ENCODE measurements around the gene CDC42BPG.
"Not testable (repeated sequence)": the region's sequence is repeated elsewhere in the genome, so short reads cannot be mapped to it uniquely, and the experiment has no call there.

CDC42BPG gene

DNA sequence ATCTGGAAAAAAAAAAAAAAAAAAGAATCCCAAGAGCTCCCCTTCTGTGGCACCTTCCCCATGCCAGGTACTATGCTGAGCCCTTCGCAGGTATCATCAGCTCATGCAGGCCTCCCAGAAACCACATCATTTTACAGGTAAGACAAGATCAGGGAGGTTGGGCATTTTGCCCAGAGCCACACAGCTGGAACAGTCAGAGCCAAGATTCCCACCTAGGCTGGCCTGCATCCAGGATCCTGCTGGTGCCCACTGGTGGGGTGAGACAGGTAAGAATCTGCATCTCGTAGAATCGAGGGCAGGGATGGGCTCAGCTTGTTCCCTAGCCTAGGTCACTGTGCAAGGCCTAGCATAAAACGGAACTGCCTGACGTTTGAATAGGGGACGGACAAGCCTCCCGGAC lies 18.4 kb downstream of the CDC42BPG start:
- ChIA-PET POLR2A (no interaction called here), CTCF (interaction anchor here (1.3 kb wide), 1 partner anchor 69 kb away, joined by 3 read pairs; no protein-coding TSS in a partner anchor)
- DNase-seq (ENCODE audit: low read depth, low spot score): no peak
- H3K4me3 ChIP-seq (ENCODE audit: low read depth, low read length): no peak overlapping the region
- TF ChIP-seq, protein P1, sequence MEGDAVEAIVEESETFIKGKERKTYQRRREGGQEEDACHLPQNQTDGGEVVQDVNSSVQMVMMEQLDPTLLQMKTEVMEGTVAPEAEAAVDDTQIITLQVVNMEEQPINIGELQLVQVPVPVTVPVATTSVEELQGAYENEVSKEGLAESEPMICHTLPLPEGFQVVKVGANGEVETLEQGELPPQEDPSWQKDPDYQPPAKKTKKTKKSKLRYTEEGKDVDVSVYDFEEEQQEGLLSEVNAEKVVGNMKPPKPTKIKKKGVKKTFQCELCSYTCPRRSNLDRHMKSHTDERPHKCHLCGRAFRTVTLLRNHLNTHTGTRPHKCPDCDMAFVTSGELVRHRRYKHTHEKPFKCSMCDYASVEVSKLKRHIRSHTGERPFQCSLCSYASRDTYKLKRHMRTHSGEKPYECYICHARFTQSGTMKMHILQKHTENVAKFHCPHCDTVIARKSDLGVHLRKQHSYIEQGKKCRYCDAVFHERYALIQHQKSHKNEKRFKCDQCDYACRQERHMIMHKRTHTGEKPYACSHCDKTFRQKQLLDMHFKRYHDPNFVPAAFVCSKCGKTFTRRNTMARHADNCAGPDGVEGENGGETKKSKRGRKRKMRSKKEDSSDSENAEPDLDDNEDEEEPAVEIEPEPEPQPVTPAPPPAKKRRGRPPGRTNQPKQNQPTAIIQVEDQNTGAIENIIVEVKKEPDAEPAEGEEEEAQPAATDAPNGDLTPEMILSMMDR (IDR thresholded peaks at IDR 0.05; ENCODE audit: insufficient read depth, low read length, missing control alignments): no peak

DNA sequence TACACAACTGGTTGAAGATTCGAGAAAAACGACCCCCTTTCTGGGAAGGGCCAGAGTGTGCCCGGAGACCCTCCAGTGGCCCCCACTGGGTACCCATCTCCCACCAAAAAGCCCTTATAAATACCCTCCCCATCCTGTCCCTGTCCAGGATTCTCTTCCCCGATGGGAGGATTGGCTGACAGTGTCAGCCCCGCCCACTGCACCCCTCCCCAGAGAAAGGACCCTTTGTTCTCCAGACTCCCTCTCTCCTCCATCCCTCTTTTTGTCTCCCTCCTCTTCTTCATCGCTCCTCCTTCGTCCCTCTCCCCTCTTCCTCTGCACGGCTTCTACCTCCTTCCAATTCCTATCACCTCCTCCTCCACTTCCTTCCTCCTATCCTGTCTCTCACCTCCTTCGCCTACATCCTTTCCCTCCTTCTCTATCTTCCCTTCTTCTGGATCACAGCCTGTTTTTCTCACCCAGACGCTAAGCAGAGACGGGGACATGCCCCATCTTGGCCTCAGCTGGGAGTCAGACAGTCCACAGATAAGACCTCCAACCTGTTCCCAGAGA lies 20.8 kb downstream of the CDC42BPG start:
- no peak for DNase-seq (ENCODE audit: low read depth, low spot score)
- POLR2A ChIA-PET: no interaction called here
- TF ChIP-seq, protein P1 (IDR thresholded peaks at IDR 0.05; ENCODE audit: insufficient read depth, low read length, missing control alignments): no peak
- CTCF ChIA-PET: interaction anchor here (0.8 to 2.0 kb wide), 3 partner anchors 11 to 24 kb away, joined by 3 to 5 read pairs (median 4); no protein-coding TSS in a partner anchor
- H3K4me3 ChIP-seq (ENCODE audit: low read depth, low read length): no peak overlapping the region

- no peak overlapping the region for H3K4me3 ChIP-seq (ENCODE audit: low read depth, low read length)
- no peak for DNase-seq (ENCODE audit: low read depth, low spot score)
- TF ChIP-seq, protein P1 (IDR thresholded peaks at IDR 0.05; ENCODE audit: insufficient read depth, low read length, missing control alignments): no peak
- POLR2A ChIA-PET: no interaction called here
- CTCF ChIA-PET: interaction anchor here (1.3 kb wide), 1 partner anchor 28 kb away, joined by 3 read pairs; no protein-coding TSS in a partner anchor
These were observed 27.0 kb downstream of the CDC42BPG start for GRCh38 chr11:64817476-64817875.

GRCh38 chr11:64815433-64815832 lies 29.0 kb downstream of the CDC42BPG start:
- H3K4me3 ChIP-seq (ENCODE audit: low read depth, low read length); CTCF ChIA-PET; POLR2A ChIA-PET; DNase-seq (ENCODE audit: low read depth, low spot score): not testable (repeated sequence)

GRCh38 chr11:64814712-64815187 lies 29.7 kb downstream of the CDC42BPG start:
- no peak for DNase-seq (ENCODE audit: low read depth, low spot score)
- POLR2A ChIA-PET: no interaction called here
- CTCF ChIA-PET: interaction anchor here (1.0 kb wide), 1 partner anchor 198 kb away, joined by 3 read pairs; no protein-coding TSS in a partner anchor
- TF ChIP-seq, protein P1 (IDR thresholded peaks at IDR 0.05; ENCODE audit: insufficient read depth, low read length, missing control alignments): no peak
- no peak overlapping the region for H3K4me3 ChIP-seq (ENCODE audit: low read depth, low read length)

DNA sequence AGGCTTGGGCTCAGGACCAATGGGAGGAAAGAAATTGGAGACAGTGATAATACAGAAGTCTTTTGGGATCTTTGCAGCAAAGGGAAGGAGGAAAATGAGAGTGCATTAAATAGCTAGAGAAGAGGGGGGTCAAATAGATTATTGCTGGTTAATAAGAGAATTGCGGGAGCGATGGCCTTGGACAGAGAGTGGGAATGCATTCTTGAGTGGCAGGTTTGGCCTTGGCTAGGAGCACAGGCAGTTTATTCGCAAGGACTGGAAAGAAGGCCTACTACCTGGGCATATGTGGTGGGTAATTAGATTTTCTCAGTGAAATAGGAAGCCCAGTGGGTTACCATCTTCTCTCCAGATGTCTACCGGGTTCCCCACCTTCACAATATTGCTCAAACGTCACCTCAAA lies 30.6 kb downstream of the CDC42BPG start:
- H3K4me3 ChIP-seq (ENCODE audit: low read depth, low read length): no peak overlapping the region
- POLR2A ChIA-PET: no interaction called here
- DNase-seq (ENCODE audit: low read depth, low spot score): no peak
- CTCF ChIA-PET: no interaction called here
- TF ChIP-seq, protein P1 (IDR thresholded peaks at IDR 0.05; ENCODE audit: insufficient read depth, low read length, missing control alignments): no peak

GRCh38 chr11:64810891-64811272 lies 33.6 kb downstream of the CDC42BPG start:
- peak overlapping the region; percentile 83 for H3K4me3 ChIP-seq (ENCODE audit: low read depth, low read length)
- ChIA-PET POLR2A (interaction anchor here (1.0 to 1.6 kb wide), 2 partner anchors 12 to 67 kb away, joined by 3 to 5 read pairs; partner anchors contain the start of gene EHD1), CTCF (interaction anchor here (1.0 to 2.8 kb wide), 4 partner anchors 9 to 215 kb away, joined by 3 to 14 read pairs (median 3); partner anchors contain the start of gene CDC42BPG)
- TF ChIP-seq, protein P1 (IDR thresholded peaks at IDR 0.05; ENCODE audit: insufficient read depth, low read length, missing control alignments): no peak
- no peak for DNase-seq (ENCODE audit: low read depth, low spot score)
